HG03135 (cell line): Measurements from ENCODE around the gene MTCL1.

Source experiments
- ATAC-seq: cut with Tn5 transposase; IDR thresholded peaks from one replicate; pipeline ENCODE4 v1.9.1; 2021; ENCODE audit warnings: mild to moderate bottlenecking, moderate library complexity; ENCODE audit not compliant: unreplicated experiment

MTCL1 gene

GRCh38 chr18:8826971-8827370, 121.6 kb downstream of the MTCL1 start:
- ATAC-seq = no peak

- ATAC-seq = no peak
Observed at GRCh38 chr18:8828300-8828699, 122.9 kb downstream of the MTCL1 start.

DNA sequence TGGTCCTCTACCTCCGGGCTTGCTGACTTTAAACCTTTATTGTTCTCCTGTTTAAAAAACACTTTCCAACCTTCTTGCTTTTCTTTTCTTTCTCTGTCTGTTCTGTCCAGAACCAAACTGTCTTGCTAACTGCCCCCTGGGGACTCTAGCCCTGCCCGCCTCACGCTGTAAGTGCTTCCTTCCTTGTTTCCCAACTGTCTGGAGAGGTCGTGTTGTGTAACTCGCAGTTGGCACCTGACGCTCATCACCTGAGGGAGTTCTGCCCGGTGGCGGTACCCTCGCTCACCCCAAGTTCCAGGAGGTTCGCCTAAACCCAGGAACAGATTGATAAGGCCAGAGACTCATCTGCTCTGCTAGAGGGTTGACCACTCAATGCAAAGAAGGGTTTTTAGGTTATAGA, 123.4 kb downstream of the MTCL1 start:
- ATAC-seq = no peak

DNA sequence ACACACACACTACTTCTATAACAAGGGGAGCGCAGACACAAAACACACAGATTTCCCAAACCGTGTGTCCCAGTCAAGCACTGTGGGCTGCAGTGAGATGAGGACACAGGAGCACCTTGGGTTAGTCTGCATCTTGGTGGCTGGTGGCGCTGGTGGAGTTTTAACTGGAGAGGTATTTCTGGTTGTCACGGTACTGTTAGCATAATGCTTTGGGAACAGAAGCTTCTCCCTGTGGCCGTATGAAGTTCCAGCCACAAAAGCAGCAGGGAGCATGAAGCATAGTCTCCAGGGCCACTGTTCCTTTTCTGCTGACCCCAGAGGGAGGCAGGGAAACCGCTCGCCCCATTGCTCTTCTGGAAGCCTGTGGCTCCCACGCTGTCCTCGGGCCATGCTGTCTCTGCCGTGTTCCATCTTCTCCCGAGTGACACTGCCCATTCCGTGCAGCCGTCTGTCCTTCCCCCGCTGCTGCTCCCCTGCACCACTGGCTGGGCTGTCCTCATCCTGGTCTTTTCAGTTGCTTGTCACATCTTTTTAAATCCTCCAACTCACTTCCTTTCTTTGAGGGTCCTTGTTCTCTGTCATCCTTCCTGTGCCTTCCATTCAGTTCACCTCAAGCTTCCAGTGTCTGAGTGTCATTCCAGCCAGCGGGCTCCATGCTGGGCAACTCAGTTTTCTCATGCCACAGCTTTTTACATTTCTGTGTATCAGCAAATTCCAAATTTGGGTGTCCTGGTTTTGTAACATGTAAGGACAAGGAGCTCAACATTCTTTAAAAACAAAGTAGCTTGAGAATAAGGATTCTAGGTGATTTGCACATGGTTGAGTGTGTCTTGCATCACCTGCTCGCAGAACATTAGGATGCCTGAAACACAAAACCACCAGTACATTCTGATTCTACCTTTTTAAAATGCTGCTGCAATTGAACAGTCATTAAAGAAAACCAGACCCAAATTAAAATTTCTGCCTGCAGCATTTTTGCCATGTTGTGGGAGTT, 125.0 kb downstream of the MTCL1 start:
- ATAC-seq = no peak

- no peak for ATAC-seq
Observed at GRCh38 chr18:8831112-8831511, 125.8 kb downstream of the MTCL1 start.

DNA sequence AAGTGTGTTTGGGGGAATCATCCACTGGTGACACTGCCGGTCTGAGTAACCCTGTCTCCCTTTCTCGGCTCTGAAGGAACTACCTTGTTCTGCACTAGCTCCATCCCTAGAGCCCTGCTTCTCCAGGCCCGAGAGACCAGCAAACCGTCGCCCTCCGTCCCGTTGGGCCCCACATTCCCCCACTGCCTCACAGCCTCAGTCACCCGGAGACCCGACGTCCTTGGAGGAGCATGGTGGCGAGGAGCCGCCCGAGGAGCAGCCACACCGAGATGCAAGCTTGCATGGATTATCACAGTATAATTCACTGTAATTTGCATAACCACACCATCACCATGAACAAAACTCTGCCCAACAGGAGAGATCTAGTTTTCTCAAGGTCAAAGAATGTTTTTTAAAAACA, 126.2 kb downstream of the MTCL1 start:
- ATAC-seq = no peak

DNA sequence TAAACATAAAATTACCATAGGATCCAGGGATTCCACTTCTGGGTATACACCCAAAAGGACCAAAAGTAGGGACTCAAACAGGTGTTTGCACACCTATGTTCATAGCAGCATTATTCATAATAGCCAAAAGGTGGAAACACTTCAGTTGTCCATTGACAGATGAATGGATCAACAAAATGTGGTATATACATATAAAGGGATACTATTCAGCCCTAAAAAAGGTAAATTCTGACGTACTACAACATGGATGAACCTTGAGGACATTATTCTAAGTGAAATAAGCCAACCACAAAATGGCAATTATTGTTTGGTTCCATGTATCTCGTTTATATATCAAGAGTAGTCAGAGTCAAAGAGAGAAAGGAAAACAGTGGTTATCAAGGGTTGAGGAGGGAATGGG, 128.1 kb downstream of the MTCL1 start:
- no peak for ATAC-seq

DNA sequence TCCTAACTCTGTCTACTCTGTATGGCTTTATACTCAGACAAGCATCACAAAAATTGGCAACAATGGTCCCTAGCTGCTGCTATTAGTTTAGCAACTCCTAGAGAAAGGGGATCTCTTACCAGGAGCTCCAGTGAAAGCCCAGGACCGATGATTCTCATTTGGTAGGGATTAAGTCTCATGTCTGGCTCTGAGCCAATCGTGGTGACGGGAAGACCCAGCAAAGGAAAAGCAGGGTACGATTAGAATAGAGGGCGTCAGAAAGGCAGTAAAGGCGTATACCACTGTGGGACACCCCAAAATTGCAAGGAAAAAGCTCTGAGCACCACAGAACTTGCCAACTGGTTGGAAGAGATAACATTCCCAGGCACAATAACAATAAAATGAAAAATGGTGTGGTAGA, 129.5 kb downstream of the MTCL1 start:
- ATAC-seq = no peak

- no peak for ATAC-seq
Observed at GRCh38 chr18:8835521-8835953, 130.2 kb downstream of the MTCL1 start.

DNA sequence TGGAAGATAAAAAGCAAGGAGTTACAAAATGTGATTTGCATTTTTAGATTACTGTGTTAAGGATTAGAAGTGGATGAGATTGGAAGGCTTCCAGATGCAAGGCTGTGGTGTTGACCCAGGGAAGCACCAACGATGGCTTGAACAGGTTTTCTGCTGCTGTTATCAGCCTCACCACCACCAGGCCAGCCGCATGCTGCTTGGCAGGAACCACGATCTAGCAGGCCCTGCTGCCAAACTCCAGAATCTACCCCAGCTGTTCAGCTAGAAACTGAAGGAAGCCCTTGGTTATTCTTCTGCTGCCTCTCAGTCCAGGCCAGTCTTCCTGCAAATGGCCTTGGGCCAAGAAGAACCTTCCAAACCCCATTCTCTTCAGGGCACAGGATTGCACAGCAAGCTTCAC, 133.9 kb downstream of the MTCL1 start:
- ATAC-seq = no peak

DNA sequence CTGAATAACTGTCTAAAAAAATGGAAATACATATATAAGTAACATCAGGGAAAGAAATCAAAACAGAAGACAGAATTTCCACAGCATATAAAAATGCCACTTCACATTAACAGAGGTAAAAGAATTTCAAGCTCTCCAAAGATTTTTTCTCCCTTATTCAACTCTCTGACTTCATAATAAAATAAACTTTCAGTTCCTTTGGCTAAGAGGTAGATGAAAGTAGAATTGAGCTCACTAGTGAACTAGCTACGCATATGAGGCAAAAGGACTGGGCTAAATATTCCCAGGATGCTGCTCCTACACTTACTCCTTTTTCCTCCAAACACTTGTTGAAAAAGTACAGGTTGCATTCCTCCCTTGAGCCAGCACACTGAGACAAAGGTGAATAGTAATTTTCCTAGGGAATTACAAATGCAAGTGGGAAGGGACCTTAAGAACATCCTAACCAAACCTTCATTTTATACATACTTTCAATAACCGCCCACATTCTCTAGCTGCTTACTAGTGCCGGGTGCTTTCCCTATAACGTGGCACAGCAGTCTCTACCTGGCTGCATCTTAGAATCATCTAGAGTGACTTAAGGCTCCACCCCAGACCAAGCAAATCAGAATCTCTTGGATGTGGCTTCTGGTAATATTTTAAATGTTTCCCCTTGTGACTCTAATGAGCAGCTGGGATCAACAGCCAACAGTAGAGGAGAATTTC, 136.6 kb downstream of the MTCL1 start:
- ATAC-seq = no peak

GRCh38 chr18:8842506-8842905, 137.2 kb downstream of the MTCL1 start:
- no peak for ATAC-seq

GRCh38 chr18:8843005-8843404, 137.6 kb downstream of the MTCL1 start:
- no peak for ATAC-seq

DNA sequence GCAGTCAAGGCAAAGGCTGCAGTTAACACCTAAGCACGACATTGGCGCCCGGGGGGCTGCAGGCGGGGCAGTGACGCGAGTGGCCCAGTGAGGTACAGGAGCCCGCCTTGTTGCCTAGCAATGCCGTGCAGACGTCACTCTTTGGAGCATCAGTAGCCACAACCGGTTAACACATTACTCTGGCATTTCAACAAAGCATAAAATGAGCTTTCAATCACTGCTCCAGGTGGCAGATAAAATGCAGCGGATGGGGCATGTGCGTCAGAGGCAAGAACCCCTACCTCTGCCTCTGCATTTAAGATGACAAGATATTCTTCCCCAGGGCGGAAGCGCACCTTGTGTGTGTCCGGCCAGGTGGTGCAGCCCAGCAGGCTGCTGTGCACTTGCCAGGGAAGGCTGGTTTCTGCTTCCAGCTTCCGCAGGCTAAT, 139.4 kb downstream of the MTCL1 start:
- no peak for ATAC-seq

- ATAC-seq = no peak
Observed at GRCh38 chr18:8845506-8845905, 140.2 kb downstream of the MTCL1 start.

DNA sequence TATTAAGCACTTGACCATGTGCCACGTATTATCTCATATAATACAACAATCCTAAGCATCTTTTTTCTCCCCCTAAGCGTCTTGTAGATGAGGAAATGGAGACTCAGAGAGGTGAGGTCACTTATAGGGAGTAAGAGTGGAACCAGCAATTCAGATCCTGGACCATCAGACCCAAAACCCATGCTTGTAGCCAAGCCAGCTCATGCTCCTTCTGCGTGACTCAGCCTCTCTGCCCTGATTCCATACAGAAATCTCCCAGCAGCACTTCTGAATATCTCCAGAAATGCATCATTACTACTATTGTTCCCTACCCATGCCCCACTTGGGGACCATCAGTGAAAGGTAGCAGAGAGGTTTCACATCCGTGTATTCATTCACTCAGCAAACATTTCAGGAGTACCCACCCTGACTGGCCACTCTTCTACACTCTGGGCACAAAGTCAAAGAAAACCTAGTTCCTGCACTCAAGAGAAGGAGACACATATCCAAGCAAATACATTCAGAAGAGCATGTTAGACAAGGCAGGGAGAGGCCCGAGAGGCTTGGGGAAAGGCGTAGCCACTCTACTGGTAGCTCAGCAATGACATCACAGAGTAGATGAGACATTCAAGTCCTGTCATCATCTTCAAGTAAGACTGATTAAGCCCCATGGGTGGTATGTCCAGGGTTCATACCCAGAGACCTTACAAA, 141.9 kb downstream of the MTCL1 start:
- no peak for ATAC-seq

- no peak for ATAC-seq
Observed at GRCh38 chr18:8847900-8848299, 142.5 kb downstream of the MTCL1 start.

- ATAC-seq = no peak
Observed at GRCh38 chr18:8848541-8848940, 143.2 kb downstream of the MTCL1 start.

DNA sequence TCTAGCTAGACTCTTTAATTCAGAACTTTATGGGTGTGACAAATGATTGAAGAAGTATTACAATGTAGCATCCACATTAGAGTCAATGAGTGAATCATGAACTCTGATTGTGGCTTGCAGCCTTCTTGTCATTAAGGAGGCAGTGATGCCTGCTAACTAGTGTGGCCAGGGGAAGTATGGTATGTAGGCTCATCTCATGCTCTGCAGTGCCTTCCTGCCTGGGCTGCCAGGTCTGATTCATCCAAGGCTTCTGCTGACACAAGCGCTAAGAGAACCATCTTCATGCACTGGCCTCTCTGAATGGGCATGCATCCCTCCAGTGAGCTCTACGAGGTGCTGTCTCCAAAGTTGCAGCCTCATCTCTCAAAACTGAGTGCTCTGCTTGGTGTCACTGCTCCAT, 144.3 kb downstream of the MTCL1 start:
- no peak for ATAC-seq

DNA sequence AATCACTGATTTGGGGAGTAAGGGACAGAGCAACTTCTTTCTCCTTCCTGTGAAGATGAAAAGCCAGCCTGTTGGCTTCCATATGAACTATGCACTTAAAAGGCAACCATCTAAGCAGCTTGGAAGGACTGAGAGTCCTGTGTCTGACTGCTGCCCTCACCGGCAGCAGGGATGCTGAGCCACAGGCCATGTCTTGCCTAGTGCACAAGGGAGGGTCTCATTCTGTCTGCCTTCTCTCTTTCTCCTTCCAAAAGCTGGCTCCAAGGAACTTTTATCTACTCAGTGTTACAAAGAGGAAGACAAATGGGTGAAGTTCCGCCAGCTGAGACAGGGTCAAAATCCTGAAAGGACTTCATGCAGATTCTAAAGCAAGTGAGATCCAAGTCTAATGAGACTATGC, 146.3 kb downstream of the MTCL1 start:
- no peak for ATAC-seq

DNA sequence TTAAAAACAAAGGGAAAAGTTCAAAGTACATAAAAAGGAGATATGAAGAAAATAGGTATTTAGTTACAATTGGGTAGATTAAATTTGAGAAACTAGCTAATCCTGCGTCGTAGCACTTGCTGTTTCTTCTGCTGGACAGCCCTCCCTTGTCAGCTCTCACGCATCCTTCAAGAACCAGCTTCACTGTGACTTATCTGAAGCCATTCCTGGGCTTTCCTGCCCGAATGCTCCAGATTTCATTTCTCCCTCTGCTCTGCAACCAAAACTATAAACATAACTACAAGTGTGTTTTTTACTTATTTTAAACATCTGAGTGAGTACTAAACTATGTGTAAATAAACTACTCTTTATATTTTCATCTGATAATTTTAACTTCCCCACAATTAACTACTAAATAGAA, 149.2 kb downstream of the MTCL1 start:
- ATAC-seq = no peak
